Endothelial cell of umbilical vein (primary cell): ENCODE results near the gene CDK5. TPM values are rescaled to one million over a fixed set of nuclear protein-coding genes. Genes with fewer than 3 reads are reported as not detected.
A peak's percentile ranks its signal among the peaks of the same experiment; 100 is the strongest.

Experiments used
- BruUV-seq: library from RNA; stranded (reverse); fragments of 400-500 nt; replicated peaks from 2 replicates; lab custom pipeline; 2021; lab: Mats Ljungman, UMichigan
- CTCF ChIA-PET: fragments of 300-600, 350-600 bp; sonication (Branson Sonifier 250); formaldehyde crosslinking; loops from one replicate; lab custom pipeline; 2021; ENCODE audit warnings: antibody characterized with exemption, inconsistent platforms; lab: Charles Lee
- POLR2A ChIA-PET: fragments of 300-600, 350-600 bp; sonication (Branson Sonifier 250); formaldehyde crosslinking; loops from one replicate; lab custom pipeline; 2021; ENCODE audit warnings: antibody characterized with exemption, inconsistent platforms; lab: Charles Lee
- DNase-seq: peaks from one replicate; pipeline ENCODE4 v3.0.0-alpha.2; 2011; ENCODE audit warnings: low read depth, low spot score
- FAIRE-seq: peaks from 2 replicates; lab custom pipeline; 2011; peaks lifted over from hg19 to GRCh38; lab: Jason Lieb, UNC
- H2AFZ ChIP-seq: 2 replicates; pipeline ENCODE4 v1.6.0; 2012; ENCODE audit warnings: low read depth, low read length, control low read depth, inconsistent platforms
- H3K27ac ChIP-seq: 2 replicates; pipeline ENCODE4 v1.5.1; 2011; ENCODE audit warnings: low read depth, mild to moderate bottlenecking, control low read depth, low read length, moderate library complexity; ENCODE audit not compliant: insufficient read depth
- H3K27me3 ChIP-seq, 2 experiments: 2 replicates each; pipeline versions ENCODE4 v1.6.0 to v1.6.1; 2011; ENCODE audit warnings: low read length in 2 of 2, mixed read lengths in 1 of 2; ENCODE audit not compliant: control insufficient read depth in 2 of 2, insufficient read depth in 2 of 2
- H3K36me3 ChIP-seq, 2 experiments: 2 replicates in 1 of 2; 3 replicates in 1 of 2; pipeline ENCODE4 v1.5.1; 2011; ENCODE audit warnings: low read length in 2 of 2, mild to moderate bottlenecking in 1 of 2, moderate library complexity in 1 of 2; ENCODE audit not compliant: control insufficient read depth in 2 of 2, insufficient read depth in 2 of 2; ENCODE audit errors: extremely low read depth in 1 of 2
- H3K4me1 ChIP-seq: 3 replicates; pipeline ENCODE4 v1.5.1; 2011; ENCODE audit warnings: mild to moderate bottlenecking, low read length; ENCODE audit not compliant: control insufficient read depth, insufficient read depth; ENCODE audit errors: extremely low read depth
- H3K4me2 ChIP-seq: 2 replicates; pipeline ENCODE4 v1.6.1; 2011; ENCODE audit warnings: low read length, control low read depth, mixed read lengths; ENCODE audit not compliant: insufficient read depth
- H3K4me3 ChIP-seq, 3 experiments: fragments of 200-600 bp in 1 of 3; sonication (generic), shearing (Covaris generic) in 1 of 3; replicated peaks in 1 of 3; 2 replicates each; pipeline ENCODE4 v1.5.1; 2011 to 2016; ENCODE audit warnings: control low read depth in 3 of 3, low read length in 3 of 3, mild to moderate bottlenecking in 2 of 3, inconsistent platforms in 1 of 3, low read depth in 1 of 3, moderate library complexity in 1 of 3; ENCODE audit not compliant: insufficient read depth in 1 of 3
- H3K79me2 ChIP-seq: 2 replicates; pipeline ENCODE4 v1.6.0; 2012; ENCODE audit warnings: low read length, inconsistent platforms; ENCODE audit not compliant: control insufficient read depth, insufficient read depth
- H3K9ac ChIP-seq: replicated peaks from 2 replicates; pipeline ENCODE3; 2011; ENCODE audit warnings: low read length, control low read depth; ENCODE audit not compliant: insufficient read depth; ENCODE audit errors: extremely low read depth
- H3K9me1 ChIP-seq: replicated peaks from 3 replicates; pipeline ENCODE4 v1.6.0; 2011; ENCODE audit warnings: mild to moderate bottlenecking, low read length; ENCODE audit not compliant: control insufficient read depth, insufficient read depth; ENCODE audit errors: extremely low read depth
- H3K9me3 ChIP-seq: replicated peaks from 2 replicates; pipeline ENCODE4 v1.5.1; 2012; ENCODE audit warnings: low read length, inconsistent platforms; ENCODE audit not compliant: control insufficient read depth, insufficient read depth
- H4K20me1 ChIP-seq: replicated peaks from 2 replicates; pipeline ENCODE3; 2011; ENCODE audit warnings: mild to moderate bottlenecking, low read length; ENCODE audit not compliant: control insufficient read depth, insufficient read depth; ENCODE audit errors: extremely low read depth
- CTCF ChIP-seq, 2 donors: IDR thresholded peaks; 1 replicate in 1 of 2; 2 replicates in 1 of 2; pipeline ENCODE4 v1.5.1; 2011; ENCODE audit warnings: low read length in 2 of 2, mild to moderate bottlenecking in 2 of 2, moderate library complexity in 2 of 2, control low read depth in 1 of 2, inconsistent platforms in 1 of 2, low read depth in 1 of 2; ENCODE audit not compliant: insufficient read depth in 1 of 2; ENCODE audit errors: extremely low read depth in 1 of 2
- FOS ChIP-seq: IDR thresholded peaks from 2 replicates; pipeline ENCODE4 v1.6.1; 2011; ENCODE audit warnings: mild to moderate bottlenecking, low read length, moderate library complexity, borderline replicate concordance; ENCODE audit not compliant: insufficient read depth
- GATA2 ChIP-seq: IDR thresholded peaks from 2 replicates; pipeline ENCODE4 v1.7.0; 2011; ENCODE audit warnings: low read depth, mild to moderate bottlenecking, moderate library complexity, mixed read lengths, low read length; ENCODE audit not compliant: insufficient read length, insufficient read depth
- JUN ChIP-seq: IDR thresholded peaks from 2 replicates; pipeline ENCODE4 v1.6.1; 2011; ENCODE audit warnings: borderline replicate concordance, low read depth; ENCODE audit not compliant: insufficient read length, insufficient read depth
- MYC ChIP-seq: IDR thresholded peaks from one replicate; pipeline ENCODE4 v1.6.1; 2011; ENCODE audit warnings: mild to moderate bottlenecking, low read depth, low read length
- POLR2AphosphoS5 ChIP-seq: IDR thresholded peaks from 2 replicates; pipeline ENCODE4 v1.6.1; 2012; ENCODE audit warnings: low read depth, mild to moderate bottlenecking, control low read depth, low read length, moderate library complexity; ENCODE audit not compliant: insufficient read depth
- dilution Hi-C: fragments of 300-500 bp; cut with MboI; formaldehyde crosslinking; loops from one replicate; pipeline ENCODE4 v1.15.0; 2019; ENCODE audit warnings: low sequenced_read_pairs; ENCODE audit not compliant: extremely low pct_ligation_motif_present
- intact Hi-C: fragments of 100-400 bp; cut with micrococcal nuclease; formaldehyde crosslinking; loops from one replicate; pipeline ENCODE4 v1.10.0; 2022
- polyA plus RNA-seq, 4 experiments: library from polyadenylated mRNA; depleted of rRNA in 3 of 4; stranded (reverse) in 3 of 4; unstranded in 1 of 4; fragments of >200 nt; gene quantifications; 2 replicates each; pipeline versions ENCODE4 v1.2.1 to v1.2.3, GENCODE V29; 2011 to 2012; ENCODE audit warnings: missing spikeins in 1 of 4
- total RNA-seq: library from RNA; stranded (reverse); gene quantifications from 2 replicates; pipeline ENCODE4 v1.2.3, GENCODE V29; 2021

Gene CDK5
- total and polyA plus RNA-seq, 2 donors (not counting 3 experiments of a cell fraction or from before 2014, with no cell fraction given): 16.5 to 38.3 TPM

DNA sequence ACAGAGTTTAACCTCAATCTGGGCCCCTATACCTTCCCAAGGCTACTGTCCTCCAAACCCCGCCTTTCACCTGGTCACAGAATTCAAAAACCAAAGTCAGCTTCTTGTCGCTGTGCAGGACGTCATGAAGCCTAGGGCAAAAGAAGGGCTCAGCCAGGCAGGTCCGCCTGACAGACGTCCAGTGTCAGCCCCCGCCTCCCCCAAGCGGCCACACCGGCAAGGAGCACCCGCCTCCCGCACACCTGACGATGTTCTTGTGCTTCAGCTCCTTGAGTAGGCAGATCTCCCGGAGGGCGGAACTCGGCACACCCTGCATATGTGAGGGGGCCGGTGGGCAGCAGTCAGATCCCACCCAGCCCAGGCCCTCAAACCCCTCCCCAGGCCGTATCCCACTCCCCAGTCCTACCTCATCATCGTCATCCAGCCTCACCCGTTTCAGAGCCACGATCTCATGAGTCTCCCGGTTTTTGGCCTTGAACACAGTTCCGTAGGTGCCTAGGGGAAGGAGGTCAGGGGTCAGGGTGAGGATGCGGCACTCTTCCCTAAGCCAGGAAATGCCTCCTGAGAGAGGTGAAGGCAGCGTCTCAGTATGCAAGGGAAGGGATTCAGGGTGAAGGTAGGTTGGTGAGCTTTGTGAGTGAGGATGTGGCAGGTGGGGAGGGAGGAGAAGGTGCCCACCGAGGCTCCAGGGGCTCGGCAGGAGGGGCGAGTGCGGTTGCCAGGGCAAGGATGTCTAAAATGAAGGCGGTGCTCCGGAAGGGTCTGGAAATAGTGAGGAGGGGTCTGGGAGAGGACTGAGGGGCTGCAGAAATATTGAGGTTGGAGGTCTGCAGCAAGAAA lies 811 bp downstream of the CDK5 start:
- Histone ChIP-seq H3K36me3 (no peaks in the 10 kb centered on the region), H3K9ac (no peak overlapping the region), H3K27me3 (no peaks in the 10 kb centered on the region), H2AFZ (peak overlapping the region; percentile 81), H3K9me3 (no peaks in the 10 kb centered on the region), H3K27ac (no peak overlapping the region), H3K4me3 (peak overlapping the region; percentile 28 to 69 (median 48)), H3K9me1 (no peaks in the 10 kb centered on the region), H3K4me2 (peak overlapping the region; percentile 55), H3K4me1 (peaks cover 29% of the 10 kb centered on the region), H4K20me1 (no peaks in the 10 kb centered on the region), H3K79me2 (peaks cover 22% of the 10 kb centered on the region)
- DNase-seq: no peak
- POLR2A ChIA-PET: no interaction called here
- TF ChIP-seq MYC: no peak
- TF ChIP-seq JUN: no peak
- TF ChIP-seq CTCF (IDR thresholded peaks at IDR 0.05; ENCODE audit: extremely low read depth in 1 of 2, insufficient read depth in 1 of 2, low read depth in 1 of 2, low read length in 2 of 2): no peak
- TF ChIP-seq FOS: no peak
- no peak for TF ChIP-seq GATA2
- TF ChIP-seq POLR2AphosphoS5: no peak
- dilution Hi-C loops: no loop called here
- no peak for FAIRE-seq
- CTCF ChIA-PET: interaction anchor here (1.0 kb wide), 1 partner anchor 94 kb away, joined by 3 read pairs; no protein-coding TSS in a partner anchor
- BruUV-seq: no TSS peak
- intact Hi-C loops: no loop called here
